Measurements from ENCODE around the gene FRAS1. TPM values are rescaled to one million over a fixed set of nuclear protein-coding genes. Genes with fewer than 3 reads are reported as not detected.

FRAS1 gene
- total and polyA plus RNA-seq, 2 of the 8 experiments (the other 6 are each of a cell fraction or from before 2014, with no cell fraction given) = 38.5 to 109 TPM

DNA sequence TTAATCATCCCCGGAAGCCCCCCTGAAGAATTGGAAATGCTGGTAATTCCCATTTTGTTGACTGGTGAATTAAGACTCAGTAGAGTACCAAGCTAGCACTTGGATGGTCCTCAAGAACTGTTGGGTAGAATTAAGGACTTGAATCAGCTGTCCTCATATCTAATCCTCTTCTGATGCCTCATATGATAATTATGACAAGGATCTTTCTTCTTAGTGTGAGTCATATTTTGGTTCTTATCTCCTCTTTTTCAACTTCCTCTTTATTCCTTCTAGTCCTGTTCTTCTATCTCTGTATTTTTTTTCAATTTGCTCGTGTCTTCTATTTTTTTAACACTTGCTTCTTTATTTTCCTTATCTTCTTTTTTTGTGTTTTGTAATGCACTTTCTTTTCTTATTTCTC is 288.1 kb downstream of the FRAS1 start:
- Histone ChIP-seq H2BK12ac (ENCODE audit: low read depth, low read length) (no peak overlapping the region), H3K9me3 (ENCODE audit: insufficient read depth in 2 of 2, low read depth in 1 of 2, low read length in 1 of 2) (no peaks in the 10 kb centered on the region), H2BK120ac (replicated peaks; ENCODE audit: low read depth, low read length) (no peak overlapping the region), H3K36me3 (ENCODE audit: control insufficient read depth in 2 of 4, insufficient read depth in 4 of 4, low read length in 3 of 4) (peaks cover 0 to 27% (median 14%) of the 10 kb centered on the region in 4 experiments; a peak in 4 of 8 replicates), H3K79me1 (ENCODE audit: low read depth, low read length) (no peaks in the 10 kb centered on the region), H3K18ac (ENCODE audit: extremely low read depth, low read length) (no peak overlapping the region), H4K20me1 (replicated peaks in 1 of 2; ENCODE audit: control insufficient read depth in 1 of 2, insufficient read depth in 2 of 2, low read length in 2 of 2) (peaks cover 0 to 4% of the 10 kb centered on the region in 2 experiments), H3K14ac (ENCODE audit: insufficient read length) (no peak overlapping the region), H3K4me1 (replicated peaks in 1 of 4; ENCODE audit: control insufficient read depth in 3 of 4, insufficient read depth in 4 of 4, low read length in 3 of 4) (no peaks in the 10 kb centered on the region), H4K5ac (ENCODE audit: insufficient read length, low read depth, low read length) (no peak overlapping the region), H2BK15ac (ENCODE audit: low read length) (no peak overlapping the region), H3K4me2 (ENCODE audit: insufficient read depth in 1 of 2, low read depth in 2 of 2, low read length in 2 of 2) (no peak overlapping the region), H3K56ac (replicated peaks; ENCODE audit: insufficient read length, low read depth, low read length) (no peak overlapping the region), H4K91ac (replicated peaks; ENCODE audit: insufficient read length, low read length) (no peak overlapping the region), H2AK5ac (ENCODE audit: low read depth, low read length) (no peak overlapping the region), H3K23me2 (ENCODE audit: low read depth, low read length) (no peaks in the 10 kb centered on the region), H3K27me3 (replicated peaks in 1 of 4; ENCODE audit: control insufficient read depth in 3 of 4, extremely low read depth in 1 of 4, insufficient read depth in 3 of 4, low read length in 3 of 4) (no peaks in the 10 kb centered on the region), H3K23ac (ENCODE audit: insufficient read length) (no peak overlapping the region), H3K4me3 (ENCODE audit: extremely low read depth in 1 of 4, insufficient read depth in 2 of 4, low read depth in 3 of 4, low read length in 4 of 4) (no peak overlapping the region), H2AFZ (ENCODE audit: low read length) (no peak overlapping the region), H3K27ac (ENCODE audit: low read depth, low read length) (no peak overlapping the region), H3K4ac (replicated peaks; ENCODE audit: insufficient read length, low read depth, low read length) (no peak overlapping the region), H3K79me2 (ENCODE audit: control insufficient read depth in 1 of 2, insufficient read depth in 2 of 2, low read length in 2 of 2) (no peaks in the 10 kb centered on the region), H2BK5ac (ENCODE audit: low read depth, low read length) (no peak overlapping the region), H3K9ac (replicated peaks in 1 of 4; ENCODE audit: extremely low read depth in 1 of 4, low read depth in 3 of 4, low read length in 3 of 4) (no peak overlapping the region), H4K8ac (ENCODE audit: extremely low read depth, insufficient read depth, low read length) (no peak overlapping the region), H2BK20ac (ENCODE audit: low read length) (no peak overlapping the region)
- DNase-seq (ENCODE audit: low read depth in 1 of 2, low spot score in 2 of 2) (no peak), FAIRE-seq (no peak)
- 89% methylated on average over 2 of the region's 2 CpGs; no CpG with 5 or more reads in 1 of the 2 experiments for WGBS, 2 experiments (ENCODE audit: extremely low coverage in 1 of 2, insufficient coverage in 1 of 2, insufficient read length in 1 of 2, insufficient replicate concordance in 2 of 2, low coverage in 1 of 2, low lambda C conversion rate in 2 of 2, missing lambda C conversion rate in 1 of 2)
- ChIA-PET CTCF (ENCODE audit: partially characterized antibody) (interaction anchor here (1.7 to 3.9 kb wide), 3 partner anchors 9 to 17 kb away, joined by 4 to 18 read pairs (median 7); no protein-coding TSS in a partner anchor), POLR2A (ENCODE audit: partially characterized antibody) (interaction anchor here (4.7 kb wide), 1 partner anchor 9 kb away, joined by 25 read pairs; no protein-coding TSS in a partner anchor)
- no peak for TF ChIP-seq TAF7 (optimal IDR thresholded peaks at IDR 0.05; ENCODE audit: borderline replicate concordance, low read depth, low read length)
- TF ChIP-seq CTCF (IDR thresholded peaks at IDR 0.05; ENCODE audit: control extremely low read depth in 1 of 3, insufficient read depth in 1 of 3, low read depth in 1 of 3, low read length in 3 of 3) = no peak
- TF ChIP-seq PHF8 (conservative IDR thresholded peaks at IDR 0.05; ENCODE audit: low read depth, low read length) = no peak
- no peak for TF ChIP-seq NRF1 (IDR thresholded peaks at IDR 0.05; ENCODE audit: low read depth, low read length)
- no peak for TF ChIP-seq NANOG (IDR thresholded peaks at IDR 0.05; ENCODE audit: insufficient read depth, low read depth, low read length, poor library complexity, severe bottlenecking)
- no peak for TF ChIP-seq RBBP5 (IDR thresholded peaks at IDR 0.05; ENCODE audit: borderline replicate concordance, low read depth, low read length)
- TF ChIP-seq, protein P1, sequence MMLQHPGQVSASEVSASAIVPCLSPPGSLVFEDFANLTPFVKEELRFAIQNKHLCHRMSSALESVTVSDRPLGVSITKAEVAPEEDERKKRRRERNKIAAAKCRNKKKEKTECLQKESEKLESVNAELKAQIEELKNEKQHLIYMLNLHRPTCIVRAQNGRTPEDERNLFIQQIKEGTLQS (IDR thresholded peaks at IDR 0.05; ENCODE audit: insufficient read depth, low read depth, low read length) = no peak
- no peak for TF ChIP-seq CEBPB (IDR thresholded peaks at IDR 0.05; ENCODE audit: low read depth, low read length)
- TF ChIP-seq BCL11A (IDR thresholded peaks at IDR 0.05; ENCODE audit: low read depth in 2 of 2, low read length in 2 of 2) = no peak
- no peak for TF ChIP-seq TEAD4 (IDR thresholded peaks at IDR 0.05; ENCODE audit: low read depth, low read length)

All from H1 (cell line).